ENCODE measurements around the gene TLE1. TPM values are rescaled to one million over a fixed set of nuclear protein-coding genes. Genes with fewer than 3 reads are reported as not detected.

The TLE1 gene
- total RNA-seq, 1 experiment from 2014 or later = 79.3 TPM

- Histone ChIP-seq H3K79me2 (ENCODE audit: insufficient read depth, low read length) (no peaks in the 10 kb centered on the region), H3K23ac (ENCODE audit: insufficient read length, low read depth, low read length) (no peak overlapping the region), H4K20me1 (ENCODE audit: control insufficient read depth, insufficient read depth, insufficient read length) (no peaks in the 10 kb centered on the region), H2AFZ (ENCODE audit: low read length) (no peak overlapping the region), H4K5ac (ENCODE audit: insufficient read length, low read depth, low read length) (no peak overlapping the region), H3K9me3 (ENCODE audit: control insufficient read depth, low read depth, low read length) (no peaks in the 10 kb centered on the region), H3K23me2 (ENCODE audit: insufficient read length, low read depth, low read length, poor library complexity, severe bottlenecking) (no peaks in the 10 kb centered on the region), H3K79me1 (ENCODE audit: insufficient read depth, low read depth, low read length, poor library complexity, severe bottlenecking) (no peaks in the 10 kb centered on the region), H2BK12ac (ENCODE audit: insufficient read length, low read depth, low read length) (no peak overlapping the region), H3K56ac (ENCODE audit: insufficient read length, low read depth, low read length) (no peak overlapping the region), H3K9ac (ENCODE audit: extremely low read depth, insufficient read length, low read length) (no peak overlapping the region), H4K8ac (replicated peaks; ENCODE audit: insufficient read length, low read depth, low read length) (no peak overlapping the region), H3K4ac (ENCODE audit: low read depth, low read length) (no peak overlapping the region), H2BK15ac (ENCODE audit: low read depth, low read length) (no peak overlapping the region), H3T11ph (ENCODE audit: low read length) (no peak overlapping the region), H4K91ac (ENCODE audit: insufficient read length, low read depth, low read length) (no peak overlapping the region), H3K4me2 (ENCODE audit: insufficient read depth, insufficient read length, low read length) (no peak overlapping the region), H2BK120ac (ENCODE audit: low read depth, low read length, poor library complexity, severe bottlenecking) (no peak overlapping the region), H3K18ac (ENCODE audit: insufficient read length, low read depth, low read length) (no peak overlapping the region), H3K4me1 (ENCODE audit: insufficient read depth, low read length) (peaks cover 2% of the 10 kb centered on the region), H2BK20ac (ENCODE audit: low read depth, low read length, poor library complexity, severe bottlenecking) (no peak overlapping the region), H3K27ac (ENCODE audit: insufficient read length, low read depth, low read length) (no peak overlapping the region), H3K27me3 (ENCODE audit: insufficient read depth, low read length) (no peaks in the 10 kb centered on the region), H2AK5ac (ENCODE audit: insufficient read length, low read length) (no peak overlapping the region), H3K14ac (ENCODE audit: insufficient read depth, low read length) (no peak overlapping the region), H2BK5ac (ENCODE audit: insufficient read length, low read length) (no peak overlapping the region)
- TF ChIP-seq CTCF (conservative IDR thresholded peaks at IDR 0.05) = no peak
- Mint-ChIP-seq H3K4me3 (no peak overlapping the region), H3K36me3 (ENCODE audit: insufficient read depth in 1 of 3, low read depth in 3 of 3) (no peaks in the 10 kb centered on the region; a peak in 1 of 7 replicates), H3K27me3 (ENCODE audit: low read depth) (peaks cover 4% of the 10 kb centered on the region), H3K27ac (no peak overlapping the region), H3K4me1 (peaks cover 27 to 39% of the 10 kb centered on the region in 2 experiments), H3K9me3 (no peaks in the 10 kb centered on the region)
- no CpG with 5 or more reads among the region's 3 CpGs for WGBS (ENCODE audit: extremely low coverage, insufficient read length, low lambda C conversion rate)
- no peak for DNase-seq
Observed at GRCh38 chr9:81722277-81722676, 32.9 kb upstream of the TLE1 start.
